DND-41 (cell line): ENCODE measurements around the gene HSDL2.

ENCODE experiments used
- CTCF ChIP-seq: IDR thresholded peaks from 2 replicates; pipeline ENCODE4 v1.5.1; 2012; ENCODE audit warnings: borderline replicate concordance, low read length, moderate library complexity, mild to moderate bottlenecking; ENCODE audit not compliant: poor library complexity, severe bottlenecking; ENCODE audit errors: extremely low read depth
- EZH2 ChIP-seq: IDR thresholded peaks from 3 replicates; pipeline ENCODE4 v1.6.1; 2012; ENCODE audit warnings: borderline replicate concordance, low read depth, mild to moderate bottlenecking, moderate library complexity, low read length, inconsistent platforms; ENCODE audit not compliant: severe bottlenecking

DNA sequence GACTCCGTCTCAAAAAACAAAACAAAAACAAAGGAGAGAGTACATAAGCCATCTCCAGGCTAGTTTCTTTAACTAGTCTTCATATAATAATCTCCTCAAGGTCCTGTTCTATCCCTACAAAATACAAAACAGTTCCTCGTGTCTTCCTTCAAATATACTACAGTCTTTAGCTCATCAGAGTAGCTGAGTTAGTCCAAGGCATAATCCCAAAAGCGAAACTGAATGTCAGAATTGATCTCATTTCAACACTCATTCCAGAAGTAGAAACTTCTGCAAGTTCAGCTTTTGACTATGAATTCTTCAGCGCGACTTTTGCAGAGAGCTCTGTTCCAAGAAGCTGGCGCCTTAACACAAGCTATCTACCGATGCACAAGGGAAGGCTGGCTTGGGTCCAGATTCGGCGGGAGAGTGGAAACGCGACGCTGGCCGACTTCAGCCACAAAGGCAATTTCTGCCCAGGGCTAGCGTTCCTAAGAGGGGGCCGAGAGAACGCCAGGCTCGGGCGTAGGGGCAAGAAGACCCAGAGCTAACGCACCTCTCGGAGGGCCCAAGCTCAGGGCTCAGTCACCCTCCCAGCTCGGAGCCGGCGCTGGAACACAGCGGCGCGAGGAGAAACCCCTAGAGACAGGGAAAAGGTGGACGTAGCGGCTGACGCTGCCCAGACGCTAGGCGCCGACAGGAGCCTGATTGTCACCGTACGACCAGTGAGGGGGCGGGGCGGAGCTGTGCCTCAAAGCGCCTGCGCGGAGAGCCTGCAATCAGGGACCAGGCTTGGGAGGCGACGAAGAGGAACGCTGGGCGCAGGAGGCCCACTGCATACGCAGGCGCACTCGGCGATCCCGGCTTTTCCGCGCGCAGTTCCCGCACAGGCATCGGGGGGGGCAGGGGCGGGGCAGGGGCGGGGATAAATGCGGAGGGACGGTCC, 469 bp upstream of the HSDL2 start:
- no peak for TF ChIP-seq CTCF
- no peak for TF ChIP-seq EZH2
